Endothelial cell of umbilical vein (primary cell): Measurements from ENCODE around the gene PCDH7. TPM values are rescaled to one million over a fixed set of nuclear protein-coding genes. Genes with fewer than 3 reads are reported as not detected.

Source experiments
- BruUV-seq: library from RNA; stranded (reverse); fragments of 400-500 nt; replicated peaks from 2 replicates; lab custom pipeline; 2021; lab: Mats Ljungman, UMichigan
- CTCF ChIA-PET: fragments of 300-600, 350-600 bp; sonication (Branson Sonifier 250); formaldehyde crosslinking; loops from one replicate; lab custom pipeline; 2021; ENCODE audit warnings: antibody characterized with exemption, inconsistent platforms; lab: Charles Lee
- POLR2A ChIA-PET: fragments of 300-600, 350-600 bp; sonication (Branson Sonifier 250); formaldehyde crosslinking; loops from one replicate; lab custom pipeline; 2021; ENCODE audit warnings: antibody characterized with exemption, inconsistent platforms; lab: Charles Lee
- DNase-seq: peaks from one replicate; pipeline ENCODE4 v3.0.0-alpha.2; 2011; ENCODE audit warnings: low read depth, low spot score
- FAIRE-seq: peaks from 2 replicates; lab custom pipeline; 2011; peaks lifted over from hg19 to GRCh38; lab: Jason Lieb, UNC
- H2AFZ ChIP-seq: 2 replicates; pipeline ENCODE4 v1.6.0; 2012; ENCODE audit warnings: low read depth, low read length, control low read depth, inconsistent platforms
- H3K27ac ChIP-seq: 2 replicates; pipeline ENCODE4 v1.5.1; 2011; ENCODE audit warnings: low read depth, mild to moderate bottlenecking, control low read depth, low read length, moderate library complexity; ENCODE audit not compliant: insufficient read depth
- H3K27me3 ChIP-seq, 2 experiments: 2 replicates each; pipeline versions ENCODE4 v1.6.0 to v1.6.1; 2011; ENCODE audit warnings: low read length in 2 of 2, mixed read lengths in 1 of 2; ENCODE audit not compliant: control insufficient read depth in 2 of 2, insufficient read depth in 2 of 2
- H3K36me3 ChIP-seq, 2 experiments: 2 replicates in 1 of 2; 3 replicates in 1 of 2; pipeline ENCODE4 v1.5.1; 2011; ENCODE audit warnings: low read length in 2 of 2, mild to moderate bottlenecking in 1 of 2, moderate library complexity in 1 of 2; ENCODE audit not compliant: control insufficient read depth in 2 of 2, insufficient read depth in 2 of 2; ENCODE audit errors: extremely low read depth in 1 of 2
- H3K4me1 ChIP-seq: 3 replicates; pipeline ENCODE4 v1.5.1; 2011; ENCODE audit warnings: mild to moderate bottlenecking, low read length; ENCODE audit not compliant: control insufficient read depth, insufficient read depth; ENCODE audit errors: extremely low read depth
- H3K4me2 ChIP-seq: 2 replicates; pipeline ENCODE4 v1.6.1; 2011; ENCODE audit warnings: low read length, control low read depth, mixed read lengths; ENCODE audit not compliant: insufficient read depth
- H3K4me3 ChIP-seq, 3 experiments: fragments of 200-600 bp in 1 of 3; sonication (generic), shearing (Covaris generic) in 1 of 3; replicated peaks in 1 of 3; 2 replicates each; pipeline ENCODE4 v1.5.1; 2011 to 2016; ENCODE audit warnings: control low read depth in 3 of 3, low read length in 3 of 3, mild to moderate bottlenecking in 2 of 3, inconsistent platforms in 1 of 3, low read depth in 1 of 3, moderate library complexity in 1 of 3; ENCODE audit not compliant: insufficient read depth in 1 of 3
- H3K79me2 ChIP-seq: 2 replicates; pipeline ENCODE4 v1.6.0; 2012; ENCODE audit warnings: low read length, inconsistent platforms; ENCODE audit not compliant: control insufficient read depth, insufficient read depth
- H3K9ac ChIP-seq: replicated peaks from 2 replicates; pipeline ENCODE3; 2011; ENCODE audit warnings: low read length, control low read depth; ENCODE audit not compliant: insufficient read depth; ENCODE audit errors: extremely low read depth
- H3K9me1 ChIP-seq: replicated peaks from 3 replicates; pipeline ENCODE4 v1.6.0; 2011; ENCODE audit warnings: mild to moderate bottlenecking, low read length; ENCODE audit not compliant: control insufficient read depth, insufficient read depth; ENCODE audit errors: extremely low read depth
- H3K9me3 ChIP-seq: replicated peaks from 2 replicates; pipeline ENCODE4 v1.5.1; 2012; ENCODE audit warnings: low read length, inconsistent platforms; ENCODE audit not compliant: control insufficient read depth, insufficient read depth
- H4K20me1 ChIP-seq: replicated peaks from 2 replicates; pipeline ENCODE3; 2011; ENCODE audit warnings: mild to moderate bottlenecking, low read length; ENCODE audit not compliant: control insufficient read depth, insufficient read depth; ENCODE audit errors: extremely low read depth
- CTCF ChIP-seq, 2 donors: IDR thresholded peaks; 1 replicate in 1 of 2; 2 replicates in 1 of 2; pipeline ENCODE4 v1.5.1; 2011; ENCODE audit warnings: low read length in 2 of 2, mild to moderate bottlenecking in 2 of 2, moderate library complexity in 2 of 2, control low read depth in 1 of 2, inconsistent platforms in 1 of 2, low read depth in 1 of 2; ENCODE audit not compliant: insufficient read depth in 1 of 2; ENCODE audit errors: extremely low read depth in 1 of 2
- EZH2 ChIP-seq: IDR thresholded peaks from 2 replicates; pipeline ENCODE4 v1.6.1; 2012; ENCODE audit warnings: borderline replicate concordance, low read depth, mild to moderate bottlenecking, moderate library complexity, low read length, inconsistent platforms; ENCODE audit not compliant: severe bottlenecking
- FOS ChIP-seq: IDR thresholded peaks from 2 replicates; pipeline ENCODE4 v1.6.1; 2011; ENCODE audit warnings: mild to moderate bottlenecking, low read length, moderate library complexity, borderline replicate concordance; ENCODE audit not compliant: insufficient read depth
- GATA2 ChIP-seq: IDR thresholded peaks from 2 replicates; pipeline ENCODE4 v1.7.0; 2011; ENCODE audit warnings: low read depth, mild to moderate bottlenecking, moderate library complexity, mixed read lengths, low read length; ENCODE audit not compliant: insufficient read length, insufficient read depth
- JUN ChIP-seq: IDR thresholded peaks from 2 replicates; pipeline ENCODE4 v1.6.1; 2011; ENCODE audit warnings: borderline replicate concordance, low read depth; ENCODE audit not compliant: insufficient read length, insufficient read depth
- MAX ChIP-seq: IDR thresholded peaks from 2 replicates; pipeline ENCODE4 v1.6.1; 2011; ENCODE audit not compliant: insufficient read depth, insufficient read length
- MYC ChIP-seq: IDR thresholded peaks from one replicate; pipeline ENCODE4 v1.6.1; 2011; ENCODE audit warnings: mild to moderate bottlenecking, low read depth, low read length
- POLR2A ChIP-seq: IDR thresholded peaks from 2 replicates; pipeline ENCODE4 v1.6.1; 2012; ENCODE audit warnings: low read depth, mild to moderate bottlenecking, control low read depth, low read length
- POLR2AphosphoS5 ChIP-seq: IDR thresholded peaks from 2 replicates; pipeline ENCODE4 v1.6.1; 2012; ENCODE audit warnings: low read depth, mild to moderate bottlenecking, control low read depth, low read length, moderate library complexity; ENCODE audit not compliant: insufficient read depth
- dilution Hi-C: fragments of 300-500 bp; cut with MboI; formaldehyde crosslinking; loops from one replicate; pipeline ENCODE4 v1.15.0; 2019; ENCODE audit warnings: low sequenced_read_pairs; ENCODE audit not compliant: extremely low pct_ligation_motif_present
- intact Hi-C: fragments of 100-400 bp; cut with micrococcal nuclease; formaldehyde crosslinking; loops from one replicate; pipeline ENCODE4 v1.10.0; 2022
- polyA plus RNA-seq, 4 experiments: library from polyadenylated mRNA; depleted of rRNA in 3 of 4; stranded (reverse) in 3 of 4; unstranded in 1 of 4; fragments of >200 nt; gene quantifications; 2 replicates each; pipeline versions ENCODE4 v1.2.1 to v1.2.3, GENCODE V29; 2011 to 2012; ENCODE audit warnings: missing spikeins in 1 of 4
- total RNA-seq: library from RNA; stranded (reverse); gene quantifications from 2 replicates; pipeline ENCODE4 v1.2.3, GENCODE V29; 2021

PCDH7 gene
- total and polyA plus RNA-seq, 2 donors (not counting 3 experiments of a cell fraction or from before 2014, with no cell fraction given), result 9.5 to 16.6 TPM

- no peak for FAIRE-seq
- TF ChIP-seq POLR2AphosphoS5 (no peak), FOS (no peak), MYC (no peak)
Observed at GRCh38 chr4:30671926-30672448, 48.2 kb upstream of the PCDH7 start.

GRCh38 chr4:30696191-30696590 is 24.0 kb upstream of the PCDH7 start:
- dilution Hi-C loops (no loop called here), intact Hi-C loops (no loop called here)
- ChIA-PET POLR2A (no interaction called here), CTCF (no interaction called here)
- no peaks in the 10 kb centered on the region for H4K20me1 ChIP-seq
- no peak overlapping the region for H3K4me3 ChIP-seq
- no peak overlapping the region for H3K4me2 ChIP-seq
- no peaks in the 10 kb centered on the region for H3K27me3 ChIP-seq
- no peak overlapping the region for H2AFZ ChIP-seq
- H3K4me1 ChIP-seq, result no peaks in the 10 kb centered on the region
- no peak overlapping the region for H3K27ac ChIP-seq
- no peaks in the 10 kb centered on the region for H3K9me3 ChIP-seq
- H3K36me3 ChIP-seq, result no peaks in the 10 kb centered on the region
- no peak overlapping the region for H3K9ac ChIP-seq
- DNase-seq, result no peak
- TF ChIP-seq JUN (no peak), FOS (no peak), POLR2AphosphoS5 (no peak), MYC (no peak), GATA2 (no peak), EZH2 (no peak), CTCF (IDR thresholded peaks at IDR 0.05; ENCODE audit: extremely low read depth in 1 of 2, insufficient read depth in 1 of 2, low read depth in 1 of 2, low read length in 2 of 2) (no peak), MAX (no peak), POLR2A (no peak)
- no peak for FAIRE-seq
- H3K79me2 ChIP-seq, result no peaks in the 10 kb centered on the region
- BruUV-seq, result no TSS peak
- H3K9me1 ChIP-seq, result no peaks in the 10 kb centered on the region

More at GRCh38 chr4:30671926-30672448, 48.2 kb upstream of the PCDH7 start:
- Histone ChIP-seq H3K36me3 (no peaks in the 10 kb centered on the region), H3K4me3 (no peak overlapping the region), H3K79me2 (no peaks in the 10 kb centered on the region), H3K4me1 (no peaks in the 10 kb centered on the region), H3K4me2 (no peak overlapping the region), H4K20me1 (no peaks in the 10 kb centered on the region), H3K27ac (no peak overlapping the region), H3K27me3 (no peaks in the 10 kb centered on the region), H2AFZ (no peak overlapping the region), H3K9me3 (no peaks in the 10 kb centered on the region), H3K9ac (no peak overlapping the region), H3K9me1 (no peaks in the 10 kb centered on the region)
- BruUV-seq, result no TSS peak
- DNase-seq, result no peak
- CTCF ChIA-PET, result no interaction called here
- POLR2A ChIA-PET, result no interaction called here
- dilution Hi-C loops (no loop called here), intact Hi-C loops (no loop called here)
